ENCODE results near the gene PPP3CA. TPM values are rescaled to one million over a fixed set of nuclear protein-coding genes. Genes with fewer than 3 reads are reported as not detected.

Gene PPP3CA
- total and polyA plus RNA-seq, 2 of the 8 experiments (the other 6 are each of a cell fraction or from before 2014, with no cell fraction given): 7.9 to 35.0 TPM

- TF ChIP-seq SIX5 (IDR thresholded peaks at IDR 0.05; ENCODE audit: low read depth, low read length) (no peak), POLR2A (IDR thresholded peaks at IDR 0.05; ENCODE audit: control extremely low read depth in 1 of 2, low read depth in 2 of 2, low read length in 2 of 2) (no peak), POLR2AphosphoS5 (IDR thresholded peaks at IDR 0.05; ENCODE audit: low read depth, low read length) (no peak), ZNF274 (IDR thresholded peaks at IDR 0.05; ENCODE audit: borderline replicate concordance, extremely low read depth, low read length) (no peak), SIN3A (conservative IDR thresholded peaks at IDR 0.05 in 1 of 2, IDR thresholded peaks at IDR 0.05 in 1 of 2; ENCODE audit: low read depth in 1 of 2, low read length in 2 of 2) (no peak), CEBPB (IDR thresholded peaks at IDR 0.05; ENCODE audit: low read depth, low read length) (no peak)
Measured at GRCh38 chr4:101156619-101157310, 190.6 kb downstream of the PPP3CA start (continued).

Data from H1 (cell line).